GM19193 (cell line): ENCODE data around the gene CBFA2T3.

Source experiments
- POLR2A ChIP-seq: IDR thresholded peaks from 4 replicates; pipeline ENCODE4 v1.6.1; 2011; ENCODE audit not compliant: insufficient read depth, insufficient read length; ENCODE audit errors: extremely low read depth

The CBFA2T3 gene

DNA sequence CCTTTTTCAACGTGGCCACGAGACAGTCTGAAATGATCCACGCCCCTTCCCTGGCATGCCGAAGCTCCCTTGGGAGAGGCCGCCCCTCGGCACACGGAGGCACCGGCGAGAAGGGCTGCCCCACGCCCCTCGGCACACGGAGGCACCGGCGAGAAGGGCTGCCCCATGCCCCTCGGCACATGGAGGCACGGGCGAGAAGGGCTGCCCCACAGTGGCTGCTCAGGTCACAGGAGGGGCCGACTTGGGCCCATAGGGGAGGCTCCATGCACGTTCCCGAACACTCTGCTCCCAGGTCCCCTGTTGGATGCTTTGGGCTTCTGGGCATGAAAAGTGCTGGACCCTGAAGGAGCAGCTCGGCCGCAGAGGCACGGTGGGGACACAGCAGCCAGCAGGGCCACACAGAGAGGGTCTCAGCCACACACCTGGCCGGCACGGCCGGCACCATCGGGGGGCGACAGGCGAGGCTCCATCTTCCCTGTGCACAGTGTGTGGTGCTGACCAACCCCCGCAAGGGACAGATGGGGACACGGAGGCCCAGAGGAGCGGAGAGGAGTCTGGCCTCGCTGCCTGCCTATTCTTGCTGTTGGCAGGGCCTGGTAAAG, 42.8 kb downstream of the CBFA2T3 start:
- TF ChIP-seq POLR2A = no peak

DNA sequence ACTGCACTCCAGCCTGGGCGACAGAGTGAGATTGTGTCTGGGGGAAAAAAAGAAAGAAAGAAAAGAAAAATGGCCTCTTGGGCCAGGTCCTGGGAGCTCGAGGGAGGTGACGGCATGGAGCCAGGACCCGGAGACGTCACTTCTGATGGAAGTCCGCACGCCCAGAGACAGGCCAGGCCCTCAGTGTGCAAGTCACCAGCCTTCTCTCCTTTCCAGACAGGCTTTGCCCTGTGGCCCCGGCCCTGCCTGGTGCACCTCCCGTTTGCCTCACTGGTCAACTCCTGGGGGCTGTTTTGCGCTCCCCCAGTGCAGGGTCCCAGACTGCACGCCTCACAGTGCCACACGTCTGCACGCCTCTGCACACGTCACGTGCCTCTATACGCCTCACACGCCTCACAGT, 44.1 kb downstream of the CBFA2T3 start:
- TF ChIP-seq POLR2A = no peak

DNA sequence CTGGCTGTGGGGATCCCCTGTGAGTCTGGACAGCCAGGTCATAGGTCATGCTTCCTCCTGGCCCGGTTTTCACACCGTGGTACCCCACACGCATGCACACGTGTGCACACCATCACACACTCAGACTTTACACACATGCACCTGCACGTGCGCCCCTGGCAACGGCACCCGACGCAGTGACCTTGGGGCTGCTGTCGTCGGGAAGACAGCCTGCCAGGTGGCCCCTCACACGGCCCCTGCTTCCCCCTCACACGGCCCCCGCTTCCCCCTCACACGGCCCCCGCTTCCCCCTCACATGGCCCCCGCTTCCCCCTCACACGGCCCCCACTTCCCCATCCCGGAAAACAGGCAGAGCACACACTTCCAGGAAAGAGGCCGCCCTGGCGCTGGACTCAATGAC, 45.1 kb downstream of the CBFA2T3 start:
- no peak for TF ChIP-seq POLR2A

DNA sequence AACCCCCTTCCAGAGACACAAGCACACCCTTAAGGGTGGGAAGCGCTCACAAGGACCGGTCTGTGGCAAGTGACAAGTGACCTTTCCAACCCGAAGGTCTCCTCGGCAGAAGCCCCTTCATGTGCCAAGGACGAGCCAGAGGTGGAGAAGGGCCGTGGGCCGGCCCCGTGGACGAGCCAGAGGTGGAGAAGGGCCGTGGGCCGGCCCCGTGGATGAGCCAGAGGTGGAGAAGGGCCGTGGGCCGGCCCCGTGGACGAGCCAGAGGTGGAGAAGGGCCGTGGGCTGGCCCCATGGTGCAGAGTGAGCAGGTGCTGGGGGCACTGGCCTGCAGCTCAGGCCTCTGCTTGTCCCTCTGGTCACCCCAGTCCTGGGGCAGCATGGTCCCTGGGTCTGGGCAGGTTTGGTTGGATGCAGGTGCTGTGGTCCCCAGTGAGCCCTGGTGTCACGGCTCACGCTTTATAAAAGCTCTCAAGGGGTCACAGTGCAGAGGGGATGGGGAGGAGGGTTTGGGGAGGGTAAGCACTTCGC, 45.6 kb downstream of the CBFA2T3 start:
- TF ChIP-seq POLR2A = no peak

DNA sequence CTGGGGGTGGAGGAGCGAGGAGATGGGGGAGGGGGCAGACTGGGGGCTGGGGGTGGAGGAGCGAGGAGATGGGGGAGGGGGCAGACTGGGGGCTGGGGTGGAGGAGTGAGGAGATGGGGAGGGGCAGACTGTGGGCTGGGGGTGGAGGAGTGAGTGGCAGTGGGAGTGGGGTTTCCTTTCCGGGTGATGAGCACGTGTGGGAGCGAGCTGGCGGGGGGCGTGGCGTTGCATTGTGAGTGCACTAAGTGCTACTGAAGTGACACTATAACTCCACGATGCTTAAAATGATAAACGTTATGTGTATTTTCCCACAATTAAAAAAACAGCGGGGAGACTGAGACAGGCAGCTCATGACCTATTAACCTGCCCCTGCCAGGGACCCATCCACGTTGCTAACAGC, 46.3 kb downstream of the CBFA2T3 start:
- TF ChIP-seq POLR2A = no peak

DNA sequence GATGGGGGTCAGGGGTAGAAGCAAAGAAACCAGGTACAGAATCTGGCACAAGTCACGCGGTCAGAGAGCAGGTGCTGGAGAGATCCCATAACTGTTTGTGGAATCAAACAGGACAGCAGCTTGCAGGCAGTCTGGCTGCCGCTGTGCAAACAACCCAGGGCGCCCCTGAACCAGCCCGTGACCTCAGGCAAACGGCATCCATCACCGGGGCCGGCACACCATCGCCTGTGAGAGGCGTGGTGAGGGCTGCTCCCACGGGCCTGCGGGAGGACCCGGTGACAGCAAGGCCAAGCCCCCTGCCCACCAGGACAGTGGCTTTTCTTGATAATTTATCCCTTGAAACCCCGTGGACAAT, 47.9 kb downstream of the CBFA2T3 start:
- no peak for TF ChIP-seq POLR2A

DNA sequence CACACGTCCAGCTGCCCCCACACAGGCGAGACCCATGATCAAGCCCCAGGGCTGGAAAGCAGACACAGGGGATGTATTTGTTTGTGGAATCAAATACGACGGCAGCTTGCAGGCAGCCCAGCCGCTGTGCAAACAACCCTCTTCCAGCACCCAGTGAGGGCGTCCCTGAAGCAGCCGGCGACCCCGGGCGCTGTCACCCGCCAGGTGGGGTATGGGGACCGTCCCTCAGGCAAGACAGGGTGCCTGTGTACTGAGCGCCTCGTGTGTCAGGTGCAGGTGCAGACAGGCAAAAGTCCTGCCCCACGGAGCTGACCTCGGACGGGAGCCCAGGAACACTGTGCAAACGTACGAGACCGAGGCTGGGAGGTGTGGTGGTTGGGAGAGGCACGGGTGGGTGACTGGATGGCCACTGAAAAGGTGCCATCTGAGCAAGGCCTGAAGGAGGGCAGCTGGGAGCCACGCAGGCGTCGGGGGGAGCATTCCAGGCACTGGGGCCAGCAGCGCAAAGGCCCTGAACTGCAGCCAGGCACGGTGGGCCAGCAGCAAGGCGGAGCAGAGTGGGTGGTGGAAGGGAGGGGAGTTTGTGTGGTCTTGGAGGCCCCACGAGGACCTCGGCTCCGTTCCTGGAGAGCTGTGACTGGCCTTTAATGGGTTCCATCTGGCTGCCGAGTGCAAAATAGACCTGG, 48.5 kb downstream of the CBFA2T3 start:
- TF ChIP-seq POLR2A = no peak

DNA sequence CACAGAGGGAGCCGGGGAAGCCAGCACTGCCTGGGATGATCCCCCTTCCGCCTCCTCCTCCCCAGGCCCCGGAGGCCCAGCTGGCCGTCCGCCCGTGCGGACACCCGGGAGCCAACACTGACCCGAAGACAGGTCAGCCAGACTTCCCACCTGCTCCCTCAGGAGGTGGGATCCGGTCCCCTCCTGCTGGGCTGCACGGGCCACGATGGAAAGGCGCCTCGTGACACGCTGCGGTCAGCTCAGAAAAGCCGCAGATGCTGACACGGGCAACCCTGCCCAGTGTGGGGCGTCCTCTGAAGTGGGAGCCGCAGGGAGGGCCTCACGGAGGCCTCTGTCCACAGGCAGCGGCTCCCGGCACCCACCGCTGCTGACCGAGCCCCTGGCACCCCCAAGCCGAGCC, 49.3 kb downstream of the CBFA2T3 start:
- TF ChIP-seq POLR2A = no peak

DNA sequence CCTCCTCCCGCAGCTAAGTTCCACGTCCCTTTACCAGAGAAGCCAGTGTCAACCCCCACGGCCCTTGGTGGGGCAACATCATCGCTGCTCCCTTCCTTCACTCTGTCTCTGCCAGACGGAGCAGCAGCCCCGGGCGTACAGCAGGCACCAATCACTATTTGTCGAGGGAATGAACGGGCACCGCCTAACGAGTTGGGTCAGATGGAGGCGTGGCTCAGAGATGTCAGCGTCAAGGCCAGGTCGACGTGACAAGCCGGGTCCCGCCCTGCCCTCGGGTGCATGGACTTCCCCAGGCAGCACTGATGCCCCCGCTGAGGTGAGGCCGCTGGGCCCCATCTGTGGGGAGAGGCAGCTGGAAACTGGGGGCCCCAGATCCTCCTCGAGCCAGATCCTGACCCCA, 50.0 kb downstream of the CBFA2T3 start:
- no peak for TF ChIP-seq POLR2A

DNA sequence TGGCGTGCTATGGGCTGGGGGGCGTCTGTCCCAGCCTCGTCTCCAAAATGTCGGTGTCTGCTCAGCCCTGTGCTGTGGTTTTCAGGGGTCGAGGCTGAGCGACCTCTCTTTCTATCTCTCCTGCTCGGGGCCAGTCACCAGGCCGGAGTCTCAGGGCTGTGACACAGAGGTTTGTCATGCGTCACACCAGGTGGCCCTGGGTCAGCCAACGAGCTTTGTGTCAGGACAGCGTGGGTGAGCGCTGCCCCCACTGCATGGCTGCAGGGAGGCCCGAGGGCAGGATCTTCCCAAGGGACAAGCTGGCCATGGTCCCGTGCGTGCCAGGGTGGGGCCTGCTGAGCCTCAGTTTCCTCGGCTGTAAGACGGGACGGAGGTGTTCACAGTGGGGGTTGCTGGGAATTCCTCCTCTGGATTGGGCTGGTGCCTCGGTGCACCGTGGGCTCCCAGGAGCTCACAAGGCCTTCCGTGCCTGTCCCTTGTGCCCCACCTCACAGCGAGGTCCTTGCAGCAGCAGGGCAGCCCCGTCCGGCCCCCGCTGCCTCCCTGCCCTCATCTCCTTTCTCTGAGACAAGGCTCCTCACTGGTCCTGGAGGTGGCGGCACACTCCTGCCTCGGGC, 50.5 kb downstream of the CBFA2T3 start:
- no peak for TF ChIP-seq POLR2A

DNA sequence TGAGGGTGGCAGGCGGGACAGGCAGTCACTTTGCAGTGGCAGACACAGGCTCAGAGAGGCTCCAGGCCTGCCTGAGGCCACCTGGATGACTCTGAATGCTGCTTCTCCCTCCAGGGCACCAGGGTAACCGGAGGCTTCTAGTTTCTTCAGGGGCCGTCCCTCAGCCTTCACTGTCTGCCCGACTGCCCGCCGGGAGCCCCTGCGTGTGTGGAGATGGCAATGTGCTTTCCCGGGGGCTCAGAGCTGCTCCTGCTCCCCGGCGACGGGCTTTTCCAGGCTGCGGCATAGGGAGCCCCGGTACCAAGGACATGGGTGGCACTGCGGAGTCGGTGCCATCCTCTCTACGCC, 51.5 kb downstream of the CBFA2T3 start:
- TF ChIP-seq POLR2A = no peak

DNA sequence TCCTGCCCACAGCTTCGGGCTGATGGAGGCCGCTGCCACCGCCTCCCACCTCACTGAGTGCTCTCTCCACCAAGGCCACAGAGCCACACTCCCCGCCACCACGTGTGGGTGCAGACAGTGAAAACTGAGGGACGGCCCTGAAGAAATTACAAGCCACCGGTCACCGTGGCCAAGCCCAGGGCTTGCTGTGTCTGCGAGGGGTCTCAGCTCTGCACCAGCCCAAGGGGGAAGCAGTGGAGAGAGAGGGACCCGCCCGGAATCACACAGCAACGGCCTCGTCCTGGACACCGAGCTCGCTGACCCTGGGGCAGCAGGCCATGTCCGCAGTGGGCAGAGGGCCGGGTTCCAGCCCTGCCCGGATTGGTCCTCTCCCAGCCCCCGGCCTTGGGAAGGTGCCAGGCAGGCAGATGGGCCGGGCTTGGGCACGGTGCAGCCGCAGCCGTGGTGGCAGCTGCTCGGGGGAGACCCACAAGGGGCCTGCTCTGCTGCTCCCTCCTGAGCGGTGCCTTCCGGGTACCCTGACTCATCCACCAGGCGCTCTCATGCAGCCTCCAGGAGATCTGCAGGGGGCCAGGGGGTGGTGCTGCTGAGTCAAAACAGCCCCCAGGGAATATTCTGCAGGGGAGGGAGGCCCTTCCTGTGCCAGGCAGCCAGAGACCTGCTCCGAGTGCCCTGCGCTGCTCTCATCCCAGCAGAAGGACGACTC, 52.0 kb downstream of the CBFA2T3 start:
- no peak for TF ChIP-seq POLR2A

DNA sequence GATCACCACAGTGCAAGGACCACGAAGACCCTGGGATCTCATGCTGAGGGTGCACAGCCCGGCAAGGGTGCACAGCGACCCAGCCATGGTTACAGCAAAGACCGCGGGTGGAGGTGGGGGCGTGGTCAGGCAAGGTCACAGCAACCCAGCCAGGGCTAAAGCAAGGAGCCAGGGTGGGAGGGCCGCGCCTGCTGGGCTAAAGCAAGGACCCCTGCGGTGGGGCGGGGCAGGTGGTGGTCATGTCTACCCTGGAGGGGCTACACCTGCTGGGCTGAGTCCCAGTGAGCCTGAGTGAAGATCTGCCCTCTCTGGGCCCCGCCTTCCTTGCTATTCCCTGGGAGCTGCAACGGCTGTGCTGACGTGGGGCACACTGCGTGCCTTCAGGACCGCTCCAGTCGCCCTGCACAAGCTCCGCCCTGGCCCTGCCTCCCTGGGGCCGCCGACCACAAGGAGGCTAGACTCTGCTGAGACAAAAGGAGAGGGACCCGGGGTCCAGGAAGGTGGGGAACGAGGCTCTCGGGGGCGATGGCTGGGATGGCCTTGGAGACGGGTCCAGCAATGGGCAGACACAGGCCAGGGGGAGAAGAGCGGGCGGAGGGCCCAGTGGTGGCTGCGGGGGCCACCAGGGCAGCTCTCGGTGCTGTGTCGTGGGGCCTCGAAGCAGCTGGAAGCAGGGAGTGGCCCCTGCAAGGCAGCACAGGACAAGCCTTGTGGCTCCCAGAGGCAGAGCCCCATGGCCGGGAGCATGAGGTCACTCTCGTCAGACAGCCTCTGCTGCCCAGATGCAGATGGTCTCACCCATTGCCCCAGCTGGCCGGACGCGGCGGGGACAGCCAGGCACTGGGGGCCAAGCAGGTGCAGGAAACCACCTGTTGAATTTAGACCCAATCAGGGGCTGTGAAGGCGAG, 52.8 kb downstream of the CBFA2T3 start:
- TF ChIP-seq POLR2A = no peak

DNA sequence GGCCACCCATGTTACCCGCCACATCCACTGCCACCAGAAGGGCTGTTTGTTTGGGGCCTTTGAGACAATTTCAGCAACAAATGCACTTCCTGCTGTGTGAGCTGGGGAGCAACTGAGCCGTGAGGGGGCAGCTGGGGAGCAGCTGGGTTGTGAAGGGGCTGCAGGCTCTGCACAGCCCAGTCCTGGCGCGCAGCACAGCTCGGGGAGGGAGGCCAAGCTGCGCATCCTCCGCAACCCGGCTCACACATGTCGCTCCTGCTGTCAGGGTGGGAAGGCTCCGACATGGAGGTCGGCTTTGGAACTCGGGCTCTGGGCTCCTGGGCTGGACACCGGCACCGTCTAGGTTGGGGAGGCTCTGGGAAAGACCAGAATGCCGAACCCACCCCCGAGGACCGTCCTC, 53.6 kb downstream of the CBFA2T3 start:
- no peak for TF ChIP-seq POLR2A
